Dedifferentiated amniotic fluid mesenchymal stem cell (primary cell): ENCODE measurements around the gene SLIT1.

Source experiments
- DNase-seq: peaks from one replicate; pipeline ENCODE4 v3.0.0-alpha.2; 2016; ENCODE audit errors: extremely low spot score

The SLIT1 gene

GRCh38 chr10:97080051-97080776 lies 105.5 kb downstream of the SLIT1 start:
- DNase-seq: no peak

GRCh38 chr10:97079448-97079847 lies 106.3 kb downstream of the SLIT1 start:
- no peak for DNase-seq

GRCh38 chr10:97078938-97079445 lies 106.8 kb downstream of the SLIT1 start:
- DNase-seq: no peak

GRCh38 chr10:97078261-97078937 lies 107.4 kb downstream of the SLIT1 start:
- DNase-seq: no peak

GRCh38 chr10:97076781-97077180 lies 109.0 kb downstream of the SLIT1 start:
- no peak for DNase-seq

- no peak for DNase-seq
Measured at GRCh38 chr10:97075961-97076525, 109.7 kb downstream of the SLIT1 start.

- DNase-seq: no peak
Measured at GRCh38 chr10:97075421-97075820, 110.3 kb downstream of the SLIT1 start.

GRCh38 chr10:97074256-97075145 lies 111.3 kb downstream of the SLIT1 start:
- DNase-seq: no peak

- DNase-seq: peak; percentile 76
Measured at GRCh38 chr10:97072851-97073665, 112.7 kb downstream of the SLIT1 start.

GRCh38 chr10:97071496-97071895 lies 114.3 kb downstream of the SLIT1 start:
- no peak for DNase-seq

GRCh38 chr10:97069576-97070362 lies 116.0 kb downstream of the SLIT1 start:
- DNase-seq: no peak

- DNase-seq: no peak
Measured at GRCh38 chr10:97069026-97069425, 116.7 kb downstream of the SLIT1 start.

GRCh38 chr10:97067716-97068391 lies 117.9 kb downstream of the SLIT1 start:
- no peak for DNase-seq

- DNase-seq: no peak
Measured at GRCh38 chr10:97066877-97067555, 118.7 kb downstream of the SLIT1 start.

- DNase-seq: no peak
Measured at GRCh38 chr10:97065686-97066660, 119.8 kb downstream of the SLIT1 start.

- no peak for DNase-seq
Measured at GRCh38 chr10:97065128-97065527, 120.6 kb downstream of the SLIT1 start.

GRCh38 chr10:97063983-97064837 lies 121.5 kb downstream of the SLIT1 start:
- no peak for DNase-seq
